M059J (cell line): ENCODE measurements around the gene EPB41L2. TPM values are rescaled to one million over a fixed set of nuclear protein-coding genes. Genes with fewer than 3 reads are reported as not detected.
"Not testable (repeated sequence)": the region's sequence is repeated elsewhere in the genome, so short reads cannot be mapped to it uniquely, and the experiment has no call there.

Experiments
- DNase-seq: peaks from one replicate; pipeline ENCODE4 v3.0.0-alpha.2; 2012; ENCODE audit warnings: low read depth
- total RNA-seq: library from RNA; depleted of rRNA; stranded (reverse); fragments of >200 nt; shearing (Covaris generic); gene quantifications from 2 replicates; pipeline ENCODE4 v1.2.3, GENCODE V29; 2014

The EPB41L2 gene
- total RNA-seq, 1 experiment from 2014 or later: 43.0 TPM

GRCh38 chr6:131036143-131036542 lies 26.9 kb downstream of the EPB41L2 start:
- no peak for DNase-seq

- DNase-seq: no peak
These were observed 27.5 kb downstream of the EPB41L2 start for GRCh38 chr6:131035582-131035981.

GRCh38 chr6:131033631-131034030 lies 29.4 kb downstream of the EPB41L2 start:
- DNase-seq: no peak

GRCh38 chr6:131029626-131030297 lies 33.3 kb downstream of the EPB41L2 start:
- DNase-seq: peak; percentile 74

GRCh38 chr6:131027326-131027725 lies 35.7 kb downstream of the EPB41L2 start:
- DNase-seq: no peak

- DNase-seq: no peak
These were observed 36.8 kb downstream of the EPB41L2 start for GRCh38 chr6:131026243-131026642.

GRCh38 chr6:131024565-131024964 lies 38.5 kb downstream of the EPB41L2 start:
- no peak for DNase-seq

- DNase-seq: peak; percentile 95
These were observed 39.1 kb downstream of the EPB41L2 start for GRCh38 chr6:131023834-131024504.

- DNase-seq: no peak
These were observed 40.4 kb downstream of the EPB41L2 start for GRCh38 chr6:131022691-131023090.

- no peak for DNase-seq
These were observed 45.1 kb downstream of the EPB41L2 start for GRCh38 chr6:131017962-131018361.

- DNase-seq: peak; percentile 77
These were observed 47.3 kb downstream of the EPB41L2 start for GRCh38 chr6:131015630-131016263.

GRCh38 chr6:131015025-131015591 lies 47.9 kb downstream of the EPB41L2 start:
- DNase-seq: no peak

- no peak for DNase-seq
These were observed 48.8 kb downstream of the EPB41L2 start for GRCh38 chr6:131014080-131014776.

GRCh38 chr6:131013495-131013894 lies 49.5 kb downstream of the EPB41L2 start:
- DNase-seq: peak; percentile 85

- no peak for DNase-seq
These were observed 53.3 kb downstream of the EPB41L2 start for GRCh38 chr6:131009790-131010189.

GRCh38 chr6:131008965-131009364 lies 54.1 kb downstream of the EPB41L2 start:
- not testable (repeated sequence) for DNase-seq

- DNase-seq: not testable (repeated sequence)
These were observed 55.1 kb downstream of the EPB41L2 start for GRCh38 chr6:131007964-131008363.

- DNase-seq: no peak
These were observed 55.8 kb downstream of the EPB41L2 start for GRCh38 chr6:131007286-131007685.

GRCh38 chr6:131005439-131006016 lies 57.5 kb downstream of the EPB41L2 start:
- no peak for DNase-seq

- no peak for DNase-seq
These were observed 58.1 kb downstream of the EPB41L2 start for GRCh38 chr6:131004936-131005335.

- no peak for DNase-seq
These were observed 58.7 kb downstream of the EPB41L2 start for GRCh38 chr6:131004387-131004755.
